Adrenal gland (tissue), 12 donors: ENCODE results near the gene LPGAT1. TPM values are rescaled to one million over a fixed set of nuclear protein-coding genes. Genes with fewer than 3 reads are reported as not detected.
"Not testable (repeated sequence)": the region's sequence is repeated elsewhere in the genome, so short reads cannot be mapped to it uniquely, and the experiment has no call there.

Experiments used
- DNase-seq, 7 donors: peaks; one replicate each; pipeline ENCODE4 v3.0.0-alpha.2; 2019 to 2020
- H3K27ac ChIP-seq, 5 donors: fragments of 200-600 bp; sonication (generic) in 4 of 5; 1 replicate in 3 of 5; 2 replicates in 2 of 5; pipeline versions ENCODE4 v1.5.1 to v1.8.0; 2016 to 2020; ENCODE audit warnings: mild to moderate bottlenecking in 1 of 5
- H3K27me3 ChIP-seq: fragments of 200-600 bp; 2 replicates; pipeline ENCODE4 v1.8.0; 2021
- H3K36me3 ChIP-seq, 2 donors: fragments of 200-600 bp; replicated peaks in 1 of 2; 1 replicate in 1 of 2; 2 replicates in 1 of 2; pipeline versions ENCODE4 v1.5.1 to v1.8.0; 2018 to 2022
- H3K4me1 ChIP-seq, 2 donors: fragments of 200-600 bp; replicated peaks in 1 of 2; 1 replicate in 1 of 2; 2 replicates in 1 of 2; pipeline versions ENCODE4 v1.5.1 to v1.8.0; 2018 to 2021
- H3K4me3 ChIP-seq, 4 donors: fragments of 200-600 bp; sonication (generic) in 3 of 4; one replicate each; pipeline ENCODE4 v1.5.1; 2016 to 2018
- H3K9me3 ChIP-seq, 3 donors: fragments of 200-600 bp; sonication (generic) in 1 of 3; replicated peaks in 1 of 3; 1 replicate in 2 of 3; 2 replicates in 1 of 3; pipeline versions ENCODE4 v1.5.1 to v1.8.0; 2016 to 2021
- CTCF ChIP-seq, 6 experiments: fragments of 450-650 bp in 4 of 6; fragments of 200-600 bp in 2 of 6; sonication (generic) in 1 of 6; IDR thresholded peaks; 1 replicate in 5 of 6; 2 replicates in 1 of 6; pipeline versions ENCODE4 v1.5.1 to v1.8.0; 2016 to 2021; ENCODE audit warnings: antibody characterized with exemption in 6 of 6, mild to moderate bottlenecking in 2 of 6, moderate library complexity in 1 of 6
- POLR2A ChIP-seq, 2 donors: fragments of 450-650 bp; IDR thresholded peaks; one replicate each; pipeline ENCODE4 v1.6.1; 2017; ENCODE audit warnings: antibody characterized with exemption in 2 of 2, mild to moderate bottlenecking in 2 of 2, moderate library complexity in 1 of 2
- WGBS, 4 donors: extraction: QIAGEN DNeasy Blood & Tissue Kit in 2 of 4; methylation state at CpG; one replicate each; pipeline versions ENCODE4 v1.1.5 to v1.1.7; 2013 to 2017; 5-methylcytosine and 5-hydroxymethylcytosine counted together
- intact Hi-C, 2 donors: fragments of 100-400 bp; cut with DNase I; formaldehyde crosslinking; loops; one replicate each; pipeline versions ENCODE4 v1.14.1 to v1.15.0; 2022 to 2023
- polyA plus RNA-seq, 3 donors: library from polyadenylated mRNA; stranded (reverse); fragments of 200-250 nt in 2 of 3; fragments of 350-450 nt in 1 of 3; fragmentation: Illumina TruSeq in 1 of 3; extraction: RNeasy Lipid Tissue Mini Kit (QIAGEN cat#74804) in 1 of 3; gene quantifications; one replicate each; pipeline ENCODE4 v1.2.3, GENCODE V29; 2013 to 2014
- small RNA-seq, 2 donors: library from RNA; depleted of rRNA; stranded (forward); fragments of <200 nt; gene quantifications; one replicate each; pipeline ENCODE3, GENCODE V24; 2016
- total RNA-seq, 9 donors: library from RNA; depleted of rRNA in 4 of 9; stranded (reverse); fragments of >200 nt in 4 of 9; fragments of 120-200 nt in 1 of 9; fragmentation: NEBNext Ultra II Directional in 1 of 9; extraction: Animal tissue kit (Norgen Biotek cat#: 25700) in 1 of 9; gene quantifications; one replicate each; pipeline versions ENCODE4 v1.1.0 to v1.2.4, GENCODE V29; 2013 to 2023
- donor health status: healthy with polysubstance abuse.
- donor health status: Bipolar disorder and iron deficiency.
- donor health status: DM: yes; HTN: yes; CAD: no.
- donor health status: DM: no; HTN: no; CAD: no.
- donor health status: DM: no; HTN: no; CAD: no.
- donor health status: DM: yes; HTN: yes; CAD: no.

LPGAT1 gene
- total and polyA plus RNA-seq, 12 donors: 10.7 to 113 (median 75.6) TPM

DNA sequence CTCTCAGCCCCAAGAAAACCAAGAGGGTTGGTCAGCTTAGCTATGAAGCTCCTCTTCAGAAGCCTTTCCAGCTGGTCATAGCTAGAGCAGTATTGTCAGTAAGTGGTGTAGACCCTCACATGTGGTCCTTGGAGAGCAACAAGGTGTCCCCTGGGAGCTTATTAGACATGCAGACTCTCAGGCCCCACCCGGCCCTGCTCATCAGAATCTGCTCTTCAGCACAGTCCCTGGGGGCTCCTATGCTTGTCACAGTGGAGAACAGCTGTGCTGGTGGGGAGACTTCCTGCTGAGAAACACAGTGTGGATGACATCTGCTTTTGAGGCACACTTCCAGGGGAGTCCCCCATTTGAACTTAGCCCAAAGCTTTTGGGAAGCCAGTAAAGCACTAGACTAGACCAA, 133.2 kb downstream of the LPGAT1 start:
- H3K4me3 ChIP-seq: no peak overlapping the region
- H3K27ac ChIP-seq: no peak overlapping the region
- no peaks in the 10 kb centered on the region for H3K27me3 ChIP-seq
- no peak for DNase-seq
- H3K4me1 ChIP-seq: peaks cover 0 to 3% of the 10 kb centered on the region in 2 donors
- 71 to 81% (median 81%) methylated on average over 1 of the region's 1 CpG; no CpG with 5 or more reads in 1 of the 4 donors for WGBS, 4 donors
- intact Hi-C loops: loop anchor here (5.0 to 10.0 kb wide), 2 partner anchors 135 to 237 kb away; partner anchors contain the start of gene LPGAT1 (in 1 of the 2)
- H3K36me3 ChIP-seq: no peaks in the 10 kb centered on the region
- no peaks in the 10 kb centered on the region for H3K9me3 ChIP-seq
- no peak for TF ChIP-seq CTCF (IDR thresholded peaks at IDR 0.05)
- TF ChIP-seq POLR2A (IDR thresholded peaks at IDR 0.05): no peak

DNA sequence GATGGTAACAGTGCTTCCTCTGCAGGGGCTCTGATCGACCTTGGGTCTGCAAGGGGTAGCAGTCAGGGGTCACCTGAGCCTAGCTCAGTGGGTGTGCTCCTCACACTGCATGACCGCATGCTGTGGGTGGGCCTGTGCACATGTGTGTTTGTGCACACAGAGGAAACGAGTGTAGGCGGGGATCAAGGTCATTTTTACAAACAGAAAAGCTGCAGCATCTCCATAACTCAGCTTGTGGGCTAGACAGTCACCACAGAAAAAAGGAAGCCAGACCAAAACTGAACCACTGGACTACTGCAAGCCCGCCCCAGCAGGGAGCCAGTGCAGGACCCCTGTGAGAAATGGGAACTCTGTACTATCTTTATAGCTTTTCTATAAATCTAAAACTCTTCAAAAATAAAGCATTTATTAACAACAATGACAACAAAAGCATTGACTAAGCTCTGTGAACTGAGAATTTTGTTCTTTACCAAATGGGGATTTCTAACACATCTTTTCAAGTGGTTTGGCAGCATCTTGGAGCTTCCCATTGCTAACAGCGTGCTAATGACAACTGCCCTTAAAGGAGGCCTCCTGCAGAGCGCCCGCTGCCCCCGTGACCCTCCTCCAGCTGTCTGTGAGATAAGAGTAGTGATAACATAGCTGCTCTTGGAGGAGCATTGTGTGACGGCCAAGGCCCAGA, 135.3 kb downstream of the LPGAT1 start:
- no peak for DNase-seq
- H3K4me1 ChIP-seq: peaks cover 0 to 3% of the 10 kb centered on the region in 2 donors
- H3K27me3 ChIP-seq: no peaks in the 10 kb centered on the region
- H3K9me3 ChIP-seq: no peaks in the 10 kb centered on the region
- intact Hi-C loops: loop anchor here (5.0 to 10.0 kb wide), 2 partner anchors 137 to 240 kb away; partner anchors contain the start of gene LPGAT1 (in 1 of the 2)
- TF ChIP-seq POLR2A (IDR thresholded peaks at IDR 0.05): no peak
- TF ChIP-seq CTCF (IDR thresholded peaks at IDR 0.05): no peak
- H3K27ac ChIP-seq: no peak overlapping the region
- no peaks in the 10 kb centered on the region for H3K36me3 ChIP-seq
- H3K4me3 ChIP-seq: no peak overlapping the region
- WGBS, 4 donors: 45 to 53% (median 51%) methylated on average over 9 to 10 of the region's 10 CpGs

DNA sequence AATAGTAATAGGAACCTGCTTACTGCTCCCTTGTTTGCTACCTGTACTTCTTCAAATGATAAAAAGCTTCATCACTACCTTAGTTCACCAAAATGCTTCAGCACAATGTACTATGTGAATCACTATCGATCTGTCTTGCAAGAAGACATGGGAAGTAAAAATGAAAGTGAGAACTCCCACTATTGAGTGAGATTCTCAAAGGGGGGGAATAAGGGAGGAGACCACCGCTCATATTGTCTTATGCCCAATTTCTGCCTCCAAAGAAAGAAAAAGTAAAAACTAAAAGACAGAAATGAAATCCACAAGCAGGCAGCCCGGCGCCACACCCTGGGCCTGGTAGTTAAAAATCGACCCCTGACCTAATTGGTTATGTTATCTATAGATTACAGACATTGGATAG, 136.7 kb downstream of the LPGAT1 start:
- 84 to 96% (median 89%) methylated on average over 5 of the region's 5 CpGs for WGBS, 4 donors
- not testable (repeated sequence) for H3K4me1 ChIP-seq, H3K27ac ChIP-seq, H3K36me3 ChIP-seq, H3K27me3 ChIP-seq, H3K4me3 ChIP-seq, DNase-seq, H3K9me3 ChIP-seq
- intact Hi-C loops: loop anchor here (10.0 kb wide), 1 partner anchor 241 kb away; no protein-coding TSS in a partner anchor

Small RNAs within 50 kb of the gene (small RNA-seq; reads per million reads assigned to genes)
- 0 reads per million in 2 donors for gene RF00019
- 0 to 0.08 reads per million in 2 donors for gene RN7SL344P

Other genes starting within 250 kb of the LPGAT1 start
- gene NEK2, start 155.1 kb downstream of the LPGAT1 start, total RNA-seq: 10 to 100 TPM in 1 of 9 donors, 1 to 10 TPM in 4, under 1 TPM in 4; 0.18 to 19.9 (median 1.0) TPM
- gene NEK2, start 155.1 kb downstream of the LPGAT1 start, polyA plus RNA-seq: under 1 TPM; 0.08 to 0.97 (median 0.20) TPM
- 10 to 100 TPM in 7 of 9 donors, 1 to 10 TPM in 2; 9.4 to 24.5 (median 12.8) TPM for gene INTS7, start 204.8 kb upstream of the LPGAT1 start, total RNA-seq
- 10 to 100 TPM in 1 of 3 donors, 1 to 10 TPM in 2; 6.3 to 14.8 (median 8.8) TPM for gene INTS7, start 204.8 kb upstream of the LPGAT1 start, polyA plus RNA-seq
- 10 to 100 TPM in 1 of 9 donors, 1 to 10 TPM in 2, under 1 TPM in 6; 0.06 to 11.4 (median 0.68) TPM for gene DTL, start 205.0 kb upstream of the LPGAT1 start, total RNA-seq
- gene DTL, start 205.0 kb upstream of the LPGAT1 start, polyA plus RNA-seq: 1 to 10 TPM in 1 of 3 donors, under 1 TPM in 2; 0.24 to 1.8 (median 0.24) TPM